Epithelial cell of esophagus (primary cell): ENCODE results near the gene UBE2J2.
A peak's percentile ranks its signal among the peaks of the same experiment; 100 is the strongest.
"Not testable (repeated sequence)": the region's sequence is repeated elsewhere in the genome, so short reads cannot be mapped to it uniquely, and the experiment has no call there.

Source experiments
- DNase-seq: peaks from one replicate; pipeline ENCODE4 v3.0.0; 2010; ENCODE audit warnings: low read depth
- H3K4me3 ChIP-seq: 2 replicates; pipeline ENCODE4 v1.5.1; 2011; ENCODE audit warnings: mild to moderate bottlenecking, low read length, control low read depth
- TF ChIP-seq, protein P1 (sequence below): IDR thresholded peaks from 2 replicates; pipeline ENCODE4 v1.5.1; 2011; ENCODE audit warnings: low read depth, mild to moderate bottlenecking, low read length, control low read depth, inconsistent platforms; ENCODE audit not compliant: insufficient read depth; ENCODE audit errors: missing control alignments

Gene UBE2J2

GRCh38 chr1:1254667-1254998, 19.0 kb downstream of the UBE2J2 start:
- H3K4me3 ChIP-seq = no peak overlapping the region
- TF ChIP-seq, protein P1, sequence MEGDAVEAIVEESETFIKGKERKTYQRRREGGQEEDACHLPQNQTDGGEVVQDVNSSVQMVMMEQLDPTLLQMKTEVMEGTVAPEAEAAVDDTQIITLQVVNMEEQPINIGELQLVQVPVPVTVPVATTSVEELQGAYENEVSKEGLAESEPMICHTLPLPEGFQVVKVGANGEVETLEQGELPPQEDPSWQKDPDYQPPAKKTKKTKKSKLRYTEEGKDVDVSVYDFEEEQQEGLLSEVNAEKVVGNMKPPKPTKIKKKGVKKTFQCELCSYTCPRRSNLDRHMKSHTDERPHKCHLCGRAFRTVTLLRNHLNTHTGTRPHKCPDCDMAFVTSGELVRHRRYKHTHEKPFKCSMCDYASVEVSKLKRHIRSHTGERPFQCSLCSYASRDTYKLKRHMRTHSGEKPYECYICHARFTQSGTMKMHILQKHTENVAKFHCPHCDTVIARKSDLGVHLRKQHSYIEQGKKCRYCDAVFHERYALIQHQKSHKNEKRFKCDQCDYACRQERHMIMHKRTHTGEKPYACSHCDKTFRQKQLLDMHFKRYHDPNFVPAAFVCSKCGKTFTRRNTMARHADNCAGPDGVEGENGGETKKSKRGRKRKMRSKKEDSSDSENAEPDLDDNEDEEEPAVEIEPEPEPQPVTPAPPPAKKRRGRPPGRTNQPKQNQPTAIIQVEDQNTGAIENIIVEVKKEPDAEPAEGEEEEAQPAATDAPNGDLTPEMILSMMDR = no peak
- DNase-seq = no peak

DNA sequence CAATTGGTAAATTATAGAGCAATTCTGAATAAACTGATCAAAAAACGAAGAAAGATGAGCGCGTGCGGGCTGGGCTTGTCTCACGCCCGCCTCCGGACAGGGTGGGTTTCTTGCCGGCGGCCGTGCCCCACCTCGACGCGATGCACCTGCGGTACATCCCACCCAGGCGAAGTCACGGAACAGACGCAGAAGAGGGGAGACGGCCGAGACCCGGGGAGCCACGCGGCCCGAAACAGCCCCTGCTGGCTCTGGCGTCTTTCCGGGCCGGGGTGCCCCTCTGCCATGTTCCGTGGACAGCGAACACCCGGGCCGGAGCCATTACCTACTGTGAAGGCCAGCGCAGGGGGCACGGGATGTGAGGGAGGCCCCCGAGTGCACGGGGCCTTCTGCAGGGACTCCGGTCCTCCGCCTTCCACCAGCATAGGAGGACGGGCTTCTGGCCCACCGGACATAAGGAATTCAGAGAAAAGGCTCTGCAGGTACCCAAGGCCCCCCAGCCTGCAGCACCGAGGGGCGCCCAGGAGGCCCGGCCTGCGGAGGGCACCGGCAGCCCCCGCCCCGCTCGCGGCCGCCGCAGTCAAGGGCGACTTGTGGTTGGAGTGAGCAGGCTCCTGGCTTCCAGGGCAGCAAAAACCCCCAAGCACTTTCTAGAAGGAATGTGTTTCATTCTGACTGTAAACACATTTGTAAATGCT, 19.5 kb downstream of the UBE2J2 start:
- TF ChIP-seq, protein P1 = no peak
- no peak for DNase-seq
- H3K4me3 ChIP-seq = no peak overlapping the region

GRCh38 chr1:1253314-1253713, 20.3 kb downstream of the UBE2J2 start:
- TF ChIP-seq, protein P1 = no peak
- DNase-seq = no peak
- no peak overlapping the region for H3K4me3 ChIP-seq

- no peak overlapping the region for H3K4me3 ChIP-seq
- DNase-seq = peak; percentile 93
- TF ChIP-seq, protein P1 = no peak
Measured at GRCh38 chr1:1250786-1251284, 22.8 kb downstream of the UBE2J2 start.

GRCh38 chr1:1248009-1248913, 25.4 kb downstream of the UBE2J2 start:
- not testable (repeated sequence) for H3K4me3 ChIP-seq, DNase-seq

- no peak for DNase-seq
- TF ChIP-seq, protein P1 = no peak
- H3K4me3 ChIP-seq = no peak overlapping the region
Measured at GRCh38 chr1:1247341-1247913, 26.2 kb downstream of the UBE2J2 start.
